Measurements from ENCODE around the gene AFAP1.

DNA sequence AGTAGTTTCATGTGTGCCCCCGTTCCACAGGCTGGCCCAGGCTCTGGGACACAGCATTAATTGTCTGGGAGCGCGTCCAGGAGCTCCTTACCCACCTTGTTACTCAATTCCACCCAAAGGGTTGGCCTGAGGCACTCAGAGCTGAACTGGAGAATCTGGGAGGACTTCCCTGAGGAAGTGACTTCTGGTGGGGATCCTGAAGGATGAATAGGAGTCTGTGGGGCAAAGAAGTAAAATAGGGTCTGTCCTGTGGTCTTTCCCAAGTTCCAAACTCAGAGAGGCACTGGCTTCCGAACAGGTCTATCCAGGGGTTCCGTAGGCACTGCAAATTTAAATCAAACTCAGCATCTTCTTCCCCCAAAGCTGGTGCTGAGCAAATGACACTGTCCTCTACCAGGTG lies 204.3 kb downstream of the AFAP1 start:
- TF ChIP-seq POLR2AphosphoS5 (IDR thresholded peaks at IDR 0.05), result no peak
- TF ChIP-seq, protein P1, sequence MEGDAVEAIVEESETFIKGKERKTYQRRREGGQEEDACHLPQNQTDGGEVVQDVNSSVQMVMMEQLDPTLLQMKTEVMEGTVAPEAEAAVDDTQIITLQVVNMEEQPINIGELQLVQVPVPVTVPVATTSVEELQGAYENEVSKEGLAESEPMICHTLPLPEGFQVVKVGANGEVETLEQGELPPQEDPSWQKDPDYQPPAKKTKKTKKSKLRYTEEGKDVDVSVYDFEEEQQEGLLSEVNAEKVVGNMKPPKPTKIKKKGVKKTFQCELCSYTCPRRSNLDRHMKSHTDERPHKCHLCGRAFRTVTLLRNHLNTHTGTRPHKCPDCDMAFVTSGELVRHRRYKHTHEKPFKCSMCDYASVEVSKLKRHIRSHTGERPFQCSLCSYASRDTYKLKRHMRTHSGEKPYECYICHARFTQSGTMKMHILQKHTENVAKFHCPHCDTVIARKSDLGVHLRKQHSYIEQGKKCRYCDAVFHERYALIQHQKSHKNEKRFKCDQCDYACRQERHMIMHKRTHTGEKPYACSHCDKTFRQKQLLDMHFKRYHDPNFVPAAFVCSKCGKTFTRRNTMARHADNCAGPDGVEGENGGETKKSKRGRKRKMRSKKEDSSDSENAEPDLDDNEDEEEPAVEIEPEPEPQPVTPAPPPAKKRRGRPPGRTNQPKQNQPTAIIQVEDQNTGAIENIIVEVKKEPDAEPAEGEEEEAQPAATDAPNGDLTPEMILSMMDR (IDR thresholded peaks at IDR 0.05), result no peak
- TF ChIP-seq POLR2A (IDR thresholded peaks at IDR 0.05), result no peak
- no peak for TF ChIP-seq EP300 (IDR thresholded peaks at IDR 0.05; ENCODE audit: low read depth)

Measured in transverse colon (tissue), 4 donors.